ENCODE data around the gene MYL2. TPM values are rescaled to one million over a fixed set of nuclear protein-coding genes. Genes with fewer than 3 reads are reported as not detected.

The MYL2 gene
- total RNA-seq, 3 donors from 2014 or later, result not detected

- intact Hi-C loops (cut with DNase I; ENCODE audit: low total_unique reads), result no loop called here
- no peak for TF ChIP-seq POLR2A (IDR thresholded peaks at IDR 0.05)
- no peak for TF ChIP-seq CTCF (IDR thresholded peaks at IDR 0.05)
- no peak for TF ChIP-seq POLR2AphosphoS5 (IDR thresholded peaks at IDR 0.05)
These were observed 12.8 kb downstream of the MYL2 start for GRCh38 chr12:110907583-110907982.

GRCh38 chr12:110906985-110907384 is 13.4 kb downstream of the MYL2 start:
- no peaks in the 10 kb centered on the region for H3K36me3 ChIP-seq
- H3K9me3 ChIP-seq, result no peaks in the 10 kb centered on the region
- peaks cover 0 to 4% of the 10 kb centered on the region in 2 donors for H3K27me3 ChIP-seq
- H3K4me1 ChIP-seq, result no peaks in the 10 kb centered on the region
- no peak overlapping the region for H3K27ac ChIP-seq
- TF ChIP-seq POLR2AphosphoS5 (IDR thresholded peaks at IDR 0.05) (no peak), POLR2A (IDR thresholded peaks at IDR 0.05) (no peak), CTCF (IDR thresholded peaks at IDR 0.05) (no peak)
- DNase-seq (ENCODE audit: low spot score in 2 of 2), result no peak
- H3K4me3 ChIP-seq, result no peak overlapping the region
- intact Hi-C loops (cut with DNase I; ENCODE audit: low total_unique reads), result no loop called here

More at GRCh38 chr12:110907583-110907982, 12.8 kb downstream of the MYL2 start:
- Histone ChIP-seq H3K27me3 (peaks cover 0 to 4% of the 10 kb centered on the region in 2 donors), H3K9me3 (no peaks in the 10 kb centered on the region), H3K36me3 (no peaks in the 10 kb centered on the region), H3K27ac (no peak overlapping the region), H3K4me3 (no peak overlapping the region), H3K4me1 (no peaks in the 10 kb centered on the region)
- no peak for DNase-seq (ENCODE audit: low spot score in 2 of 2)

DNA sequence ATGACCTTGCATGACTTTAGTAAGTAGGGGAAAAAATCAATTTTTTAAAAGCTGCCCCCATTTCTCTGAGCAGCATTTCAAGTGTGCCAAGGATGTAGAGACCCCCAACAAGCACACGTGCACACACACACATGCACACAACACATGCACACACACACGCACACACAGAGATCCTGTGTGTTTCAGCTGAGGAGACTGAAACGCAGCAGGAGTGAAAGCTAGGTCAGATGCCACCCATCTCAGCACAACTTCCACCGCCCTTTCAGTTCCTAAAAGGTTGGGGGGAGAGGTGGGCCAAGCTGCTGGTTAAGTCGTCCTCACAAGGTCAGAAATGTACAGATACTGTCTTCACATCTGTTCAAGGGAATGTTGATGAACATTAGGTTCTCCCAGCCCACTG is 13.9 kb downstream of the MYL2 start:
- Histone ChIP-seq H3K4me1 (no peaks in the 10 kb centered on the region), H3K36me3 (no peaks in the 10 kb centered on the region), H3K27ac (no peak overlapping the region), H3K9me3 (no peaks in the 10 kb centered on the region), H3K4me3 (no peak overlapping the region), H3K27me3 (peaks cover 0 to 4% of the 10 kb centered on the region in 2 donors)
- TF ChIP-seq CTCF (IDR thresholded peaks at IDR 0.05), result no peak
- no peak for TF ChIP-seq POLR2AphosphoS5 (IDR thresholded peaks at IDR 0.05)
- no peak for TF ChIP-seq POLR2A (IDR thresholded peaks at IDR 0.05)
- intact Hi-C loops (cut with DNase I; ENCODE audit: low total_unique reads), result no loop called here
- no peak for DNase-seq (ENCODE audit: low spot score in 2 of 2)

- Histone ChIP-seq H3K9me3 (no peaks in the 10 kb centered on the region), H3K4me1 (no peaks in the 10 kb centered on the region), H3K4me3 (no peak overlapping the region), H3K27me3 (peaks cover 0 to 4% of the 10 kb centered on the region in 2 donors), H3K36me3 (no peaks in the 10 kb centered on the region), H3K27ac (no peak overlapping the region)
- no peak for DNase-seq (ENCODE audit: low spot score in 2 of 2)
- TF ChIP-seq POLR2A (IDR thresholded peaks at IDR 0.05) (no peak), CTCF (IDR thresholded peaks at IDR 0.05) (no peak), POLR2AphosphoS5 (IDR thresholded peaks at IDR 0.05) (no peak)
- intact Hi-C loops (cut with DNase I; ENCODE audit: low total_unique reads), result no loop called here
These were observed 14.3 kb downstream of the MYL2 start for GRCh38 chr12:110906083-110906482.

DNA sequence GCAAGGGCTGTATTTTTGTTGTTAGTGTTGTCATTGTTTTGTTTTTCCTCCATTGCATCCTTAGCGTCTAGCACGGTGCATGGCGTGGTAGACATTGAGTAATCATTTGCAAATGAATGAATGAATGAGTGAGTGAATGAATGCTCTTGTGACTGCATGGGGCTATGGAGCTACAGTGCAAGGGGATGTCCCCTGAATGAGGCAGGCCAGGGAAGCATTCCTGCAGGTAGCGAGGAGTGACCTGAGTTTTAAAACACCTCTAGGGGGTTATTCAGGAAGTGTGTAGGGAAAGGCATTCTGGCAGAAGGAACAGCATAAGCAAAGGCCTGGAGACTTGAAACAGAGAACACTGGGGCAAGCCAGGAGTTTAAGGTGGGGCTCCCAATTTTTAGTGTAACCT is 16.9 kb downstream of the MYL2 start:
- Histone ChIP-seq H3K9me3 (no peaks in the 10 kb centered on the region), H3K4me3 (no peak overlapping the region), H3K4me1 (no peaks in the 10 kb centered on the region), H3K27me3 (peaks cover 0 to 4% of the 10 kb centered on the region in 2 donors), H3K27ac (no peak overlapping the region), H3K36me3 (no peaks in the 10 kb centered on the region)
- no peak for DNase-seq (ENCODE audit: low spot score in 2 of 2)
- intact Hi-C loops (cut with DNase I; ENCODE audit: low total_unique reads), result no loop called here
- TF ChIP-seq POLR2AphosphoS5 (IDR thresholded peaks at IDR 0.05) (no peak), POLR2A (IDR thresholded peaks at IDR 0.05) (no peak), CTCF (IDR thresholded peaks at IDR 0.05) (no peak)
